Measurements from ENCODE around the gene PEX1.
"Not testable (repeated sequence)": the region's sequence is repeated elsewhere in the genome, so short reads cannot be mapped to it uniquely, and the experiment has no call there.

Gene PEX1

DNA sequence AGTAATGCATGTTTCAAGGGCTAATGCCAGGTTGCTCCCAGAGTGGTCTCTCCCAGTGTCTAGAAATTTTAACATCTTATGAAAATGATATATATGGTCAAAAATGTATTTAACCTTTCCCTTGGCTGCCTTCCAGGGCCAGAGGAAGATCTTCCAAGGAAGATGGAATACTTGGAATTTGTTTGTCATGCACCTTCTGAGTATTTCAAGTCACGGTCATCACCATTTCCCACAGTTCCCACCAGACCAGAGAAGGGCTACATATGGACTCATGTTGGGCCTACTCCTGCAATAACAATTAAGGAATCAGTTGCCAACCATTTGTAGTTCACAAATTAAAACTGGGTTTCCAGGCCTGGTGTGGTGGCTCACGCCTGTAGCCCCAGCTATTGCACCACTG, 72.1 kb downstream of the PEX1 start:
- no peak overlapping the region for H3K4me3 ChIP-seq (ENCODE audit: low read depth, low read length)
- H3K27ac ChIP-seq, result no peak overlapping the region
- no peaks in the 10 kb centered on the region for H3K9me3 ChIP-seq (ENCODE audit: severe bottlenecking)
- H3K27me3 ChIP-seq (ENCODE audit: insufficient read depth, low read depth, severe bottlenecking), result no peaks in the 10 kb centered on the region
- H3K36me3 ChIP-seq, result peaks cover 68% of the 10 kb centered on the region
- DNase-seq, result no peak
- TF ChIP-seq, protein P1, sequence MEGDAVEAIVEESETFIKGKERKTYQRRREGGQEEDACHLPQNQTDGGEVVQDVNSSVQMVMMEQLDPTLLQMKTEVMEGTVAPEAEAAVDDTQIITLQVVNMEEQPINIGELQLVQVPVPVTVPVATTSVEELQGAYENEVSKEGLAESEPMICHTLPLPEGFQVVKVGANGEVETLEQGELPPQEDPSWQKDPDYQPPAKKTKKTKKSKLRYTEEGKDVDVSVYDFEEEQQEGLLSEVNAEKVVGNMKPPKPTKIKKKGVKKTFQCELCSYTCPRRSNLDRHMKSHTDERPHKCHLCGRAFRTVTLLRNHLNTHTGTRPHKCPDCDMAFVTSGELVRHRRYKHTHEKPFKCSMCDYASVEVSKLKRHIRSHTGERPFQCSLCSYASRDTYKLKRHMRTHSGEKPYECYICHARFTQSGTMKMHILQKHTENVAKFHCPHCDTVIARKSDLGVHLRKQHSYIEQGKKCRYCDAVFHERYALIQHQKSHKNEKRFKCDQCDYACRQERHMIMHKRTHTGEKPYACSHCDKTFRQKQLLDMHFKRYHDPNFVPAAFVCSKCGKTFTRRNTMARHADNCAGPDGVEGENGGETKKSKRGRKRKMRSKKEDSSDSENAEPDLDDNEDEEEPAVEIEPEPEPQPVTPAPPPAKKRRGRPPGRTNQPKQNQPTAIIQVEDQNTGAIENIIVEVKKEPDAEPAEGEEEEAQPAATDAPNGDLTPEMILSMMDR (IDR thresholded peaks at IDR 0.05; ENCODE audit: low read depth, low read length), result no peak

DNA sequence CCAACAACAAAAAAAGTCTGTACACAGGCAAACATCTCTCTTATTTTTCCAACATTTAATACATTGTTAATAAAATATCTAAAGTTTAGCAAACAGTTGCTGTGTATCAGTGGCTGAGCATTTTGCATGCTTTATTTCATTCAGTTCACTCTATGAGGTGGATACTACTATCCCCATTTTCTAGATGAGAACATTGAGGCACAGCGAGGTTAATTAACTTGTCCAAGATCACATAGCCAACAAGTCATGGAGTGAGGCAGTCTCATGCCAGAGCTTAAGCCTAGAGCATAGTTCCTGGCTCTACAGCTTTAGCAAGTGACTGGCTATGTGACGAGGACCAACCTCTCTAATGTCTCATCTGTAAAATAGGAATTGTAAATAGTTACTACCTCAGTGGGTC, 76.7 kb downstream of the PEX1 start:
- no peak for DNase-seq
- no peaks in the 10 kb centered on the region for H3K27me3 ChIP-seq (ENCODE audit: insufficient read depth, low read depth, severe bottlenecking)
- no peak overlapping the region for H3K4me3 ChIP-seq (ENCODE audit: low read depth, low read length)
- H3K9me3 ChIP-seq (ENCODE audit: severe bottlenecking), result no peaks in the 10 kb centered on the region
- H3K27ac ChIP-seq, result no peak overlapping the region
- TF ChIP-seq, protein P1 (IDR thresholded peaks at IDR 0.05; ENCODE audit: low read depth, low read length), result no peak
- H3K36me3 ChIP-seq, result peaks cover 84% of the 10 kb centered on the region

DNA sequence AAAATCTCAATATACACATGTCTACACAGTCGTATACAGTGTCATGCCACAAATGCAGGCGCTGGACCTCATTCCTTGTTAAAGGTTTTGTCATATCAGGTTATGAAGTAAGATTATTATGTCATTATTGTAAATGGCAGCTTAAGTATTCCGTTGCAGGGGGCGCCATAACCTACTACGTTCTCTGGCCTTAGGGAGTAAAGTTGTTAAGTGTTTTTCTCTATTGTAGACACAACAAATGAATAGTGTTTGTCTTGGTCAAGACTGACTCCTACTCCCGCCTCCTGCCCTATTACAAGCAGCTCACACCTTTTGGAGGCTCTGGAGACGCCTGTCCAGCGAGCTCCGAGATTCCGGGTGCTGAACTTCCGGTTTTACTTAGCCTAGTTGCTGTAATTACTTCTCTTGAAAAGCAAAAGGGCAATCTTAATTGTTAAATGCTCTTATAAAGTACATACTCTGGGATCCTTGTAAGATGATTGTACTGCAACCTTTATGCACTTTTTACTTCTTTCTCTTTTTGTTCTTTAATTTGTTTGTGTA, 80.0 kb downstream of the PEX1 start:
- peak overlapping the region; percentile 71 for H3K4me3 ChIP-seq (ENCODE audit: low read depth, low read length)
- DNase-seq, result peak; percentile 47
- peaks cover 50% of the 10 kb centered on the region for H3K36me3 ChIP-seq
- TF ChIP-seq, protein P1 (IDR thresholded peaks at IDR 0.05; ENCODE audit: low read depth, low read length), result no peak
- no peaks in the 10 kb centered on the region for H3K9me3 ChIP-seq (ENCODE audit: severe bottlenecking)
- no peaks in the 10 kb centered on the region for H3K27me3 ChIP-seq (ENCODE audit: insufficient read depth, low read depth, severe bottlenecking)
- H3K27ac ChIP-seq, result peak overlapping the region; percentile 95

DNA sequence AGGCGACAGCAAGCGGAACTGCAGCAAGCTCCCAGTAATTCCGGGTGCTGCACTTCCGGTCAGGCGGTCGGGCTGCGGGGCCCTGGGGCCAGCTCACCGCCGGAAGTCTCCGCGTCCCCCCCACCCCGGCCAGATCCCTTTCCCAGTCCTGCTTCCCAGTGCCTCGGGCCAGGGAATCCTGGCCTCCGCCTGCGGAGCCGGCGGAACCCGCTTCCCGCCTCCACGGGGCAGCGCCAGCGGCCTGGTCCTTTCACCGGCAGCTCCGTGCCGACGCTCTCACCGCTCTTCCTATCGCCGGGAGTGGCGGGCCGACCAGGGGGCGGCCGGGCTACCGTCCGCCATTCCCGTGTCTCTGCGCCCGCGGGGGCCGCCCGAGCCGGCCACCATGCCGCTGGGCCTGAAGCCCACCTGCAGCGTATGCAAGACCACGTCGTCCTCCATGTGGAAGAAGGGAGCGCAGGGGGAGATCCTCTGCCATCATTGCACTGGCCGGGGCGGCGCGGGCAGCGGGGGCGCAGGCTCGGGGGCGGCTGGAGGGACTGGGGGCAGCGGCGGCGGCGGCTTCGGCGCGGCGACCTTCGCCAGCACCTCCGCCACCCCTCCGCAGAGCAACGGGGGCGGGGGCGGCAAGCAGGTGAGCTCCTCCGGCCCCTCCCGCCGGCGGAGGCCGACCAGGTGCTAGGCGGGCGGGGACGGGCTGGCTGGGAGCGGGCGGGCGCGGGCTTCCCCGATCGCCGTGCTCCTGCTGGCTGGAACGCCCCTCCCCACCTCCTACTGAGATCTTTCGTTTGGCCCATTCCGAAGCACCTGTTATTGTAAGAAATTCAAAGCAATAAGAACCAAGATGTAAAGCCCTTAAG, 80.7 kb downstream of the PEX1 start, which contains the start of gene GATAD1:
Gene GATAD1 (plus strand): TSS at position 138 of the 860 bp plus-strand sequence. CDS start 248 bp downstream, at position 386.
- Histone ChIP-seq H3K36me3 (peaks cover 43% of the 10 kb centered on the region), H3K27me3 (ENCODE audit: insufficient read depth, low read depth, severe bottlenecking) (no peaks in the 10 kb centered on the region), H3K9me3 (ENCODE audit: severe bottlenecking) (peaks cover 4% of the 10 kb centered on the region), H3K27ac (peak within 1 kb of the TSS; percentile 95), H3K4me3 (ENCODE audit: low read depth, low read length) (peak within 1 kb of the TSS; percentile 71)
- TF ChIP-seq, protein P1 (IDR thresholded peaks at IDR 0.05; ENCODE audit: low read depth, low read length), result peak; percentile 80
- DNase-seq, result peak; percentile 93

DNA sequence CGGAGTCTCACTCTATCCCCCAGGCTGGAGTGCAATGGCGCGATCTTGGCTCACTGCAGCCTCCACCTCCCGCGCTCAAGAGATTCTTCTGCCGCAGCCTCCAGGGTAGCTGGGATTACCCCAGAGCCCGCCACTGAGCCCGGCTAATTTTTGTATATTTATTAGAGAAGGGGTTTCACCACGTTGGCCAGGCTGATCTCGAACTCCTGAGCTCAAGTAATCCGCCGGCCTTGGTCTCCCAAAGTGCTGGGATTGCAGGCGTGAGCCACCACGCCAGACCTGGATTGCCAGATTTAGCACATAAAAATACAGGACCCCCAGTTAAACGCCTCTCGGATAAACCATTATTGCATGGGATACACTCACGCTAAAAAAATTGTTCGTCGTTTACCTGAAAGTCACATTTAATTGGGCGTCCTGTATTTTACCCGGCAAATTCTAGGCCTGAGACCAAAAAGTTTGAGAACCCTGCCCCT, 81.4 kb downstream of the PEX1 start:
- DNase-seq, result no peak
- no peaks in the 10 kb centered on the region for H3K27me3 ChIP-seq (ENCODE audit: insufficient read depth, low read depth, severe bottlenecking)
- H3K36me3 ChIP-seq, result peaks cover 36% of the 10 kb centered on the region
- peak overlapping the region; percentile 71 for H3K4me3 ChIP-seq (ENCODE audit: low read depth, low read length)
- peaks cover 4% of the 10 kb centered on the region for H3K9me3 ChIP-seq (ENCODE audit: severe bottlenecking)
- TF ChIP-seq, protein P1 (IDR thresholded peaks at IDR 0.05; ENCODE audit: low read depth, low read length), result no peak
- peak overlapping the region; percentile 95 for H3K27ac ChIP-seq

DNA sequence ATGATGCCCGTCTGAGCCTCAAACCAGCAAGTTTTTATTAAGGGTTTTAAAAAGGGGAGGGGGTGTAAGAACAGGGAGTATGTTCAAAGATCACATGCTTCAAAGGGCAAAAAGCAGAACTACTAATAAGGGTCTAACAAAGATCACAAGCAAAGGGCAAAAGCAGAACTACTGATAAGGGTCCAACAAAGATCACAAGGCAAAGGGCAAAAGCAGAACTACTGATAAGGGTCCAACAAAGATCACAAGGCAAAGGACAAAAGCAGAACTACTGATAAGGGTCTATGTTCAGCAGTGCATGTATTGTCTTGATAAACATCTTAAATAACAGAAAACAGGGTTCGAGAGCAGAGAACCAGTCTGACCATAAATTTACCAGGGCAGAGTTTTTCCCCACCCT, 85.6 kb downstream of the PEX1 start:
- not testable (repeated sequence) for DNase-seq; H3K36me3 ChIP-seq; H3K4me3 ChIP-seq (ENCODE audit: low read depth, low read length); H3K9me3 ChIP-seq (ENCODE audit: severe bottlenecking); H3K27ac ChIP-seq; H3K27me3 ChIP-seq (ENCODE audit: insufficient read depth, low read depth, severe bottlenecking)

Measured in WERI-Rb-1 (cell line).